ENCODE data around the gene MCU. TPM values are rescaled to one million over a fixed set of nuclear protein-coding genes. Genes with fewer than 3 reads are reported as not detected.

Gene MCU
- total and polyA plus RNA-seq, 2 of the 8 experiments (the other 6 are each of a cell fraction or from before 2014, with no cell fraction given): 51.6 to 62.2 TPM

DNA sequence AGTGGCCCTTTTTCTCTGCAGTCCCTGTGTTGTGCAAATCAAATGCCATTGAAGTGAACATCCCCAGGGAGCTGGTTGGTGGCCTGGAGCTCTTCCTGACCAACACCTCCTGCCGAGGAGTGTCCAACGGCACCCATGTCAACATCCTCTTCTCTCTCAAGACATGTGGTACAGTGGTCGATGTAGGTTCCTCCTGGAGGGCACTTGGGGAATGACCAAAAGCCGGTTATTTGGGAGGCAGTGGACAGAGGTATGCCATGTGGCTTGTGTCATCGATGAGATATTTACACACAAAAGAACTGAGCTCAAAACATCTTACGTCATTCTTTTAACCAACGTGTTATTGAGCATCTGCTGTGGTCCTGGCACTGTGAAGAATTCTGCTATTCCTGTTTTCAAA lies 221.3 kb downstream of the MCU start:
- H2AFZ ChIP-seq (ENCODE audit: low read length): peak overlapping the region; percentile 48; the same call in 1 of the 2 replicates

More for the DNA sequence above, 221.3 kb downstream of the MCU start:
- no peak overlapping the region for H3K23ac ChIP-seq (ENCODE audit: insufficient read length)
- H3K36me3 ChIP-seq (ENCODE audit: control insufficient read depth in 2 of 4, insufficient read depth in 4 of 4, low read length in 3 of 4): no peaks in the 10 kb centered on the region
- no peak overlapping the region for H2AK5ac ChIP-seq (ENCODE audit: low read depth, low read length)
- no peak overlapping the region for H4K5ac ChIP-seq (ENCODE audit: insufficient read length, low read depth, low read length)
- no peak overlapping the region for H3K27ac ChIP-seq (ENCODE audit: low read depth, low read length)
- CTCF ChIA-PET (ENCODE audit: partially characterized antibody): interaction anchor here (0.5 to 1.3 kb wide), 3 partner anchors 11 to 614 kb away, joined by 3 to 4 read pairs (median 4); no protein-coding TSS in a partner anchor
- H3K9me3 ChIP-seq (ENCODE audit: insufficient read depth in 2 of 2, low read depth in 1 of 2, low read length in 1 of 2): no peaks in the 10 kb centered on the region
- no peak overlapping the region for H3K9ac ChIP-seq (replicated peaks in 1 of 4; ENCODE audit: extremely low read depth in 1 of 4, low read depth in 3 of 4, low read length in 3 of 4)
- no peak for DNase-seq (ENCODE audit: low read depth in 1 of 2, low spot score in 2 of 2)
- H3K14ac ChIP-seq (ENCODE audit: insufficient read length): no peak overlapping the region
- H3K4ac ChIP-seq (replicated peaks; ENCODE audit: insufficient read length, low read depth, low read length): no peak overlapping the region
- no peak overlapping the region for H2BK120ac ChIP-seq (replicated peaks; ENCODE audit: low read depth, low read length)
- 95% methylated on average over 7 of the region's 7 CpGs; no CpG with 5 or more reads in 1 of the 2 experiments for WGBS, 2 experiments (ENCODE audit: extremely low coverage in 1 of 2, insufficient coverage in 1 of 2, insufficient read length in 1 of 2, insufficient replicate concordance in 2 of 2, low coverage in 1 of 2, low lambda C conversion rate in 2 of 2, missing lambda C conversion rate in 1 of 2)
- H4K8ac ChIP-seq (ENCODE audit: extremely low read depth, insufficient read depth, low read length): no peak overlapping the region
- TF ChIP-seq, protein P1, sequence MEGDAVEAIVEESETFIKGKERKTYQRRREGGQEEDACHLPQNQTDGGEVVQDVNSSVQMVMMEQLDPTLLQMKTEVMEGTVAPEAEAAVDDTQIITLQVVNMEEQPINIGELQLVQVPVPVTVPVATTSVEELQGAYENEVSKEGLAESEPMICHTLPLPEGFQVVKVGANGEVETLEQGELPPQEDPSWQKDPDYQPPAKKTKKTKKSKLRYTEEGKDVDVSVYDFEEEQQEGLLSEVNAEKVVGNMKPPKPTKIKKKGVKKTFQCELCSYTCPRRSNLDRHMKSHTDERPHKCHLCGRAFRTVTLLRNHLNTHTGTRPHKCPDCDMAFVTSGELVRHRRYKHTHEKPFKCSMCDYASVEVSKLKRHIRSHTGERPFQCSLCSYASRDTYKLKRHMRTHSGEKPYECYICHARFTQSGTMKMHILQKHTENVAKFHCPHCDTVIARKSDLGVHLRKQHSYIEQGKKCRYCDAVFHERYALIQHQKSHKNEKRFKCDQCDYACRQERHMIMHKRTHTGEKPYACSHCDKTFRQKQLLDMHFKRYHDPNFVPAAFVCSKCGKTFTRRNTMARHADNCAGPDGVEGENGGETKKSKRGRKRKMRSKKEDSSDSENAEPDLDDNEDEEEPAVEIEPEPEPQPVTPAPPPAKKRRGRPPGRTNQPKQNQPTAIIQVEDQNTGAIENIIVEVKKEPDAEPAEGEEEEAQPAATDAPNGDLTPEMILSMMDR (IDR thresholded peaks at IDR 0.05; ENCODE audit: control extremely low read depth in 1 of 3, insufficient read depth in 1 of 3, low read depth in 1 of 3, low read length in 3 of 3): peak in 2 of 3 experiments; percentile 17 to 26; a peak in 2 of 4 replicates
- TF ChIP-seq RAD21 (IDR thresholded peaks at IDR 0.05 in 1 of 2, conservative IDR thresholded peaks at IDR 0.05 in 1 of 2; ENCODE audit: low read depth in 2 of 2, low read length in 2 of 2) (peak in 1 of 2 experiments; percentile 32; a peak in 2 of 4 replicates), GTF2F1 (IDR thresholded peaks at IDR 0.05; ENCODE audit: borderline replicate concordance, low read depth, low read length) (no peak), BACH1 (IDR thresholded peaks at IDR 0.05; ENCODE audit: low read length) (no peak), CEBPB (IDR thresholded peaks at IDR 0.05; ENCODE audit: low read depth, low read length) (no peak), GABPA (IDR thresholded peaks at IDR 0.05; ENCODE audit: borderline replicate concordance, insufficient read depth, low read length) (no peak)
- TF ChIP-seq, protein P2, sequence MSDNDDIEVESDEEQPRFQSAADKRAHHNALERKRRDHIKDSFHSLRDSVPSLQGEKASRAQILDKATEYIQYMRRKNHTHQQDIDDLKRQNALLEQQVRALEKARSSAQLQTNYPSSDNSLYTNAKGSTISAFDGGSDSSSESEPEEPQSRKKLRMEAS (IDR thresholded peaks at IDR 0.05): peak; percentile 58; the same call in 1 of the 2 replicates
- TF ChIP-seq, protein P3, sequence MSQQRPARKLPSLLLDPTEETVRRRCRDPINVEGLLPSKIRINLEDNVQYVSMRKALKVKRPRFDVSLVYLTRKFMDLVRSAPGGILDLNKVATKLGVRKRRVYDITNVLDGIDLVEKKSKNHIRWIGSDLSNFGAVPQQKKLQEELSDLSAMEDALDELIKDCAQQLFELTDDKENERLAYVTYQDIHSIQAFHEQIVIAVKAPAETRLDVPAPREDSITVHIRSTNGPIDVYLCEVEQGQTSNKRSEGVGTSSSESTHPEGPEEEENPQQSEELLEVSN (IDR thresholded peaks at IDR 0.05): peak; percentile 42; the same call in 1 of the 2 replicates
- H2BK15ac ChIP-seq (ENCODE audit: low read length): no peak overlapping the region
- no peak overlapping the region for H3K56ac ChIP-seq (replicated peaks; ENCODE audit: insufficient read length, low read depth, low read length)
- POLR2A ChIA-PET (ENCODE audit: partially characterized antibody): interaction anchor here (0.6 to 1.0 kb wide), 3 partner anchors 21 to 222 kb away, joined by 3 to 4 read pairs (median 3); partner anchors contain the start of gene MCU
- H2BK5ac ChIP-seq (ENCODE audit: low read depth, low read length): no peak overlapping the region
- H3K79me1 ChIP-seq (ENCODE audit: low read depth, low read length): no peaks in the 10 kb centered on the region
- no peak overlapping the region for H4K91ac ChIP-seq (replicated peaks; ENCODE audit: insufficient read length, low read length)
- FAIRE-seq: no peak
- H3K4me3 ChIP-seq (ENCODE audit: extremely low read depth in 1 of 4, insufficient read depth in 2 of 4, low read depth in 3 of 4, low read length in 4 of 4): no peak overlapping the region
- no peak overlapping the region for H3K18ac ChIP-seq (ENCODE audit: extremely low read depth, low read length)
- no peak overlapping the region for H3K4me2 ChIP-seq (ENCODE audit: insufficient read depth in 1 of 2, low read depth in 2 of 2, low read length in 2 of 2)
- H3K27me3 ChIP-seq (replicated peaks in 1 of 4; ENCODE audit: control insufficient read depth in 3 of 4, extremely low read depth in 1 of 4, insufficient read depth in 3 of 4, low read length in 3 of 4): no peaks in the 10 kb centered on the region
- H4K20me1 ChIP-seq (replicated peaks in 1 of 2; ENCODE audit: control insufficient read depth in 1 of 2, insufficient read depth in 2 of 2, low read length in 2 of 2): no peaks in the 10 kb centered on the region
- H3K23me2 ChIP-seq (ENCODE audit: low read depth, low read length): no peaks in the 10 kb centered on the region
- H2BK12ac ChIP-seq (ENCODE audit: low read depth, low read length): no peak overlapping the region
- peaks cover 0 to 6% (median 0%) of the 10 kb centered on the region in 4 experiments; a peak in 1 of 7 replicates for H3K4me1 ChIP-seq (replicated peaks in 1 of 4; ENCODE audit: control insufficient read depth in 3 of 4, insufficient read depth in 4 of 4, low read length in 3 of 4)
- H2BK20ac ChIP-seq (ENCODE audit: low read length): no peak overlapping the region
- H3K79me2 ChIP-seq (ENCODE audit: control insufficient read depth in 1 of 2, insufficient read depth in 2 of 2, low read length in 2 of 2): no peaks in the 10 kb centered on the region
